GM19193 (cell line): Measurements from ENCODE around the gene LRRFIP1.
A peak's percentile ranks its signal among the peaks of the same experiment; 100 is the strongest.

Experiments used
- POLR2A ChIP-seq: IDR thresholded peaks from 4 replicates; pipeline ENCODE4 v1.6.1; 2011; ENCODE audit not compliant: insufficient read depth, insufficient read length; ENCODE audit errors: extremely low read depth

LRRFIP1 gene

DNA sequence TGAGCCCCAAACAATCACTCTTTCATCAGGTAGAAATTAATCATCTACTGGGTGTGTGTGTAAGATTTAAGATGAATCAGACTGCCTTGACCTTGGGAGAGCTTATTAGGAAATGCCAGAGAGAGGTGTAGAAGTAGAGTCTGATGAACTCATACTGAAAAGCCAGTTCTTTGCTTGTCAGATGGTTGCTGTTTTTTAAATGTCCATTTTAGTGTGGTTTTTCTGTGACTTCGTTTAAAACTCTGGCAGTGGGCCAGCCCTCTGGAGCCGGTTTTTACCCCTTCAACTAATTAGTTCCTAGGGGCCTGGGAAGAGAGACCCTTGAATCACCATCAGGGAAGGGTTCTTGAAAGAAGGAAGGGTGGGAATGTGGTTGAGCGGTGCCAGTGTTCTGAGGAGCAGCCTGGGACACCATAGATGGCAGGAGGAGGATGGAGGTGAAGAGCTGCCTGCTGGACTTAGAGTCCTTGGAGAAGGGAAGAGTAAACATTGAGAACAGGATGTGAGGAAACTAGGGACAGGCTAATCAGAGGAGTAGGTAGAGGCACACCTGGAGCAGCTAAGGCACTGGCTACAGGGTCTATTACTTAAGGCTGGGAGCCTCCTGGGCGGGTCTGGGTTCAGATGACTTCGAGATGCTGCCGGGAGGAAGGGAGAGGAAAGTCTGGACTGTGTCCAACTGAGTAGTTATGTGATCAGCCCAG lies 66.1 kb downstream of the LRRFIP1 start:
- TF ChIP-seq POLR2A, result no peak

- peak; percentile 55 for TF ChIP-seq POLR2A
Observed at GRCh38 chr2:237694415-237695194, 67.2 kb downstream of the LRRFIP1 start.

DNA sequence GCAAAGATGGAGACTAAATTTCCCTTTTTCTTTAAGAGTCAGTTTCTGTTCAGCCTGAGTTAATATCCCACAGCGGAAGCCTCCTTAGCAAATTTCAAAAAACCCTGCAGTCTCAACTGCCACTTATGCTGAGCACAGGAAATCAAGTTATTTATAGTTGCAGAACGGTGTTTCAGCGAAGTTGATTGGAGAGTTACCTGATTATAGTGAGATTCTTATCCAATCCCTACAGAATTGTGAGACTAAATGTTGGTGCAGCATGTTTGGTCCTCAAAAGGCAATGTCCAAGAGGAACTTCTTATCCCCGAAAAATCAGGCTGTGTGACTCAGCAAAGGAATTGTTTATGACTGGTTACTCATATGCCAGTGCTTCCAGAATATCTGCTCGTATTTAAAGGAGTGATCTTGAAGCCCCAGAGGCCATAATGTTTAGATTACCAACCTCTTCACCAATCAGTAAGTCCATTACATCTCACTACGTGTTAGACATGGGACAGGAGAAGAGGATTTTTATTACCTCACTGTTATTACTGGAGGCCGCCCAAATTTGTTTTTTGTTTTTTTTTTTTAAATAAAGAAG lies 67.9 kb downstream of the LRRFIP1 start:
- no peak for TF ChIP-seq POLR2A

- no peak for TF ChIP-seq POLR2A
Observed at GRCh38 chr2:237696461-237696860, 69.1 kb downstream of the LRRFIP1 start.

GRCh38 chr2:237697586-237698357 lies 70.4 kb downstream of the LRRFIP1 start:
- no peak for TF ChIP-seq POLR2A

DNA sequence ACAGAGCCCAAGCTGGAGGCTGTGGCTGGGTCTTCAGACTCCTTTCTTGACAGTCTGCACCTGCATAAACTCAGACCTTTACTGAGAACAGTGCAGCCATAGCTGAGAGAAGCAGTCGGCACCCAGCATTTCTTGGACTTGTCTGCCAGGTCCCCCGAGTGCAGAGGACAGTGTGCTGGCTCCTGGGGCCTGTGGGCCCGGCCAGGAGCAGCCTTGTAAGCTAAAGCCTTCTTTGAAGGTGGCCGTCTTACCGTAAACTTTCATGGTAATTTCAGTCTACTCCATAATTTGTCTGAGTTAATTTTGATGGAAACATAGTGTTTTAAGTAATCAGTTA lies 70.9 kb downstream of the LRRFIP1 start:
- TF ChIP-seq POLR2A, result no peak

DNA sequence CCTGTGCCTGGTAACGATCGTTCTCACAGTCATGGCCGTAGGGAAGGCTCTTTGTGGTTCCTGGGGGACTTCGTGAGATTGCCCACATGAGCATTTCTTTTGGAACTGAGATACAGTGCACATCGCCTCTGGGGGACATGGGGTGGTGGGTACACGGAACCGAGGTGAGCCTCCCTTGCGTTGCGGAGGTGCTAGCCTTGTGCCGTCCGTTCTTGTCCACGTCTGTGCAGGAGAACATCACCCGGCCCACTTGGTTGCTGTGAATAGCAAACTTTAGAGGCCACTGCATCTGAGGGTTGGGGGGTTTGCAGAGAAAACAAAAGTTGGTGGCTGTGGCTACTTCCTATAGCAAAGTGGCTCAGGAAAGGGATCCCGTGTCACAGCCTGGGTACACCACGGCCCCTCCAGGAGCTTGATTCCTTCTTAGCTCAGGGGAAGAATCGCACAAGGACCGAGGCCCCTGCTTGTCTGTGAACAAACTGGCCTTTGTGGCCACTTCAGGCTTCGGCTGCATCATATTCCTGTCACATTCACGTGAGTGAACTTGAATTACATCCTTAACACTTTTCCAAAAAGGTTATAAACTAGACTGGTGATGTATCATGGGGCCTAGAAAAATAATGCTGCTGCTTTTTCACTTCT lies 72.6 kb downstream of the LRRFIP1 start:
- TF ChIP-seq POLR2A, result no peak

GRCh38 chr2:237700512-237701032 lies 73.2 kb downstream of the LRRFIP1 start:
- no peak for TF ChIP-seq POLR2A

DNA sequence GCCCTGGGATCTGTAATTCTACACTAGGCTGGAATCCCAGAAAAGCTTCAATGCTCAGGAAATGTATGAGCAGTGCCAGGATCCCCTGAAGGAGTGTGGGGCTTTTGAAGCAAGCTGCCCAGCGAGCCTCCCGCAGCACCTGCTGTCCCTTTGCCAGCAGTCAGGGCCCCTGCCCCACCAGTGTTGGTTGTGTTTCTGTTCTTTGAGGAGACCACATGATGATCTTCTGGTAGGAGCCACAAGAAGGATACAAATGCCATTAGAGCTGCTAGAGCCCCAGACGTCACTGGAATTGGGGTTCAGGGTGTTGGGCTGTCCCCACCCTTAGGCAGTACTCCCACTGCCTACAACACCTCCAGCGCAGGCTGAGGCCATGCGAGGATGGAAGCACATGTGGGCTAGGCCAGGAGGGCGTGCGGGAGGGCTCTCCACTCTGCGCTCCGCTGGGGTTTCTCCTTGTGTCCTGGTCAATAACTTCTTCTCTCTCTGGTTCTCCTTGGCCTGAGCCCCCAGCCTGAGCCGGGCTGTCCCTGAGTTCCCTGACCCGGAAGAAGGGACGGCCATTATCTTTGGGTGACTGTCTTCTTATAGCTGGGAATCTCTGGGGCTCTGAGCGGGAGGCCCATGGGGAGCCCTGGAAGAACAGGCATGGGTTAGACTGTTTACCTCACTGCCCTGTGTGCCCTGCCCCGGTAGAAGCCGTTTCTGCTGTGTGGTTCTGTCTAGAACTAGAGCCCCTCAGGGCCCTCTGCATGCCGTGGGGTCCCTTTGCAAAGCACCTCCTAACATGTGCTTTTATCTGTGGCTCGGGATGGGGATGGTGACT lies 73.9 kb downstream of the LRRFIP1 start:
- TF ChIP-seq POLR2A, result no peak

DNA sequence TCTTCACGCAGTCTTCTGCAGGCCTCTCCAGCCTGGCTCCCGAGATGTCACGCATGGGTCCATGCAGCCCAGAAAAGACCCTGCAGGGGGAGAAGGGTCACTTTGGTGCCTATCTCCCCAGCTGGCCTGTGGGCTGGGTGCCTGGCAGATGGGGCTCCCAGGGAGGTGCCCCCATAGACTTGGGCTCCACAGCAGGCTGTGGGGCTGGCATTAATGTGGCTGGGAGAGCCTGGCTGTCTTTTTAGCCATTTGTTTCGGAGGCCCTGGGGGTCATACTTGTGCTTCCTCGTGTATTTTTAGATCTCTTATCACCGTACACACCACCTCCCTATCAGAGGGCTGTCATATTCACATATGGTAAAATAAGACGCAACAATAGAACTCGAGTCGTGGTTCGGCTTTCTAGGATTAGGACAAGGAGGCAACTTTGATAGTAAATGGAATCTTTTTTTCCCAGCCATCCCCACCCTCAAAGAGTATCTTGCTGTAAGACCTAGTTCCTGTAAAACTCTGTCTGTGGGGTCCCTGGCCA lies 74.5 kb downstream of the LRRFIP1 start:
- no peak for TF ChIP-seq POLR2A

DNA sequence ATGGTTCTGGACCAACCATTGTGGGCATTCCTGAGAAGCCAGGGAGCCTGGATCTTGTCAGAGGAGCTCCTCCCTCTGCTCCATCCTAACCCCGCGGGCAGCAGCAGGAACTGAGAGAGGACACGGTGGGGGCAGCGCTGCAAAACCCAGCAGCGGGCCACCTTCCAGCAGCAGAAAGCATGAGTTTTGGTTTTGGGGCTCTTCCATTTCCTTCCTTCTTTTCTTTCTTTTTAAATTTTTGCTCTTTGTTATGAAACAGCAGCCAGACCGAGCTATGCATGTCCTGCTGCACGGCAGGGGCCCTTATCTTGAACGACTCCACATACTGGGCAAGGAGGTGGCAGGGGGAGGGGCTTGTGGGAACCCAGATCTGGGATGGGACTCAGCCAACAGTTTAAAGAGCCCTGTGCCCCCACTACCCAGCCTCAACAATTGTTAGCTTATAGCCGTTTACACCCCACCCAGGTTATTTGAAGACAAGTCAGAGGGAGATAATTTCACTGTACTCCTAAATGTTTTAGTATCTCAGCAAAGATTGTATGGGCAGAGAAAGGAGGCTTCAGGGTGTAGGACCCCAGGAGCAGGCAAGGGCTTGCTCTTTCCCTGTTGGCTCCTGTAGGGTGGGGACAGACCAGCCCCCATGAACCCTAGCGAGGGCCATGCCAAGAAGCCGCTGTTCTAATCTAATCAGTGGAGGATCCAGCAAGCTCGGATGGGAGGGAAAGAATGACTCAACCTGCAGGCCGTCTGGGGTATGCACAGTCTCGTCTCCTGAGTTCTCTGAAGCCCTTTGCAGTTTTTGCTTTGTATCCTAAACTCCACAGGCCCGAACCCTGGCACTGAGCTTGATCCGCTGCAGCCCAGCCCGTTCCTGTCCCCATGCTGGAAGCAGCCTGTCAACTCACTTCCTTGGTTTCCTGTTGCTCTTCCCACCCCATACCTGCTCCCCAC lies 75.3 kb downstream of the LRRFIP1 start:
- no peak for TF ChIP-seq POLR2A

DNA sequence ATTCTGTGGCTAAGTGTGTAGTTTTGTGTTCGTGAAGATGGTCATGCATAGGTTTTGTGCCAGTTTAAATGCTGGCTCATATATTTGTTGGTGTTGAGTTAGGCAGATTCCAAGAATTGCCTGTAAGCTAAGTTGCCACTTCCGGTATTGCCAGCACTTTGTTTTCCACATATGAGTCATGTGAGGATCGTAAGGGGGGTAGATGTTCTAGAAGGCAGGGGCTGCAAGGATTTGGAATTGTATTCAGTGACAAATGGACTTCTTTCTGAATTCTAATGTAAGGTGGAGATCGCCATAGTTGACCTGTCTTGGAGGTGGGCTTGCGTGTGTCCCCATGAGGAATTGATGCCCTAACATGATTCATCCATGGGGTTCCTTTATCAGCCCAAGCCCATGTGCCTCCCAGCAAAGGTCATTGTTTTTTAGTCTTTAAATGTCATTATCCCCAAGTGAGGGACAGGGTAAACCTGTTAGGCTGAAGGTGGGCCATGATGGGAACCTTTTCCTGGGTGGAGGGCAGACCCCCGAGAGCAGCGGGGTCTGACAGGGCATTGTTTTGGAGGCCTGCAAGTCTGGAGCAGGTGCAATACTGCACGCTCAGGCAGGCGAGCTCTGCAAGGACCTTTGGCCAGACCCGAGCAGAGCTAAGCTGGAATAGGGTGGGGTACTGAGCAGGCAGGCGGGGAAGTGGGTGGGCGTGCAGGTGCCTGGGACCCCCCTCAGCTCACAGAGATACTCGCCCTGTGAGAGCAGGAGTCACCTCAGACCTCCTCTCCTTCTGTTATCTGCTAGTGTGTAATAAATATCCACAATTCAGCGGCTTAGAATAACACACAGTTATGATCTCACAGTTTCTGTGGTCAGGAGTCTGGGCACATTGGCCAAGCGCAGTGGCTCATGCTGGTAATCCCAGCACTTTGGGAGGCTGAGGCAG lies 77.4 kb downstream of the LRRFIP1 start:
- TF ChIP-seq POLR2A, result no peak

DNA sequence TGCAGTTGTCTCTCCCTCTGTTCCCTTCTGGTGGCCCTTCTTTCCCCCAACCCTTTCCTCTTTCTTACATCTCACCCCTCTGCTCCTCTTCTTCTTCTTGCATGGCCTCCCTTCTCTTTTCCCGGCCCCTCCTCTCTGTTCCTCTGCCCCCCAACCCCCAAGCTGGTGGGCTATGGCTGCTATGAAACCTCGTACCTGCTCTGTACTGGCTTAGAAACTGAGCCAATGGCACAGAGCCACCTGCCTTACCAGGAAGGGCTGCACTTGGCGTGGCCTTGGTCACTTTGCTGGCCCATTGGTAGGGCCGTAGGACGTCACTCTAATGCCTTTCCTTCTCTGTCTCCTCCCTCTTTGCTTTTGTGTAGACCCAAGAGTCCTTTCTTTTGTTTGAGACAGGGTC lies 78.9 kb downstream of the LRRFIP1 start:
- TF ChIP-seq POLR2A, result no peak
